ENCODE data around the gene ZBED4.

GRCh38 chr22:49807129-49807528, 46.5 kb upstream of the ZBED4 start:
- TF ChIP-seq EZH2 (IDR thresholded peaks at IDR 0.05; ENCODE audit: insufficient read depth, low read length) = no peak
- TF ChIP-seq CTCF (IDR thresholded peaks at IDR 0.05; ENCODE audit: insufficient read depth, low read depth, low read length) = no peak

Measured in astrocyte (in vitro differentiated cells and primary cell).